Liver (tissue), 9 donors: ENCODE data around the gene GSK3A. TPM values are rescaled to one million over a fixed set of nuclear protein-coding genes. Genes with fewer than 3 reads are reported as not detected.

Source experiments
- DNase-seq: peaks from one replicate; pipeline ENCODE4 v3.0.0-alpha.2; 2017; ENCODE audit warnings: low spot score
- H3K27ac ChIP-seq, 2 donors: one replicate each; pipeline ENCODE4 v1.7.0; 2013; ENCODE audit warnings: inconsistent platforms in 2 of 2, low read length in 2 of 2, control low read depth in 1 of 2, low read depth in 1 of 2, mild to moderate bottlenecking in 1 of 2
- H3K27me3 ChIP-seq, 4 donors: one replicate each; pipeline versions ENCODE4 v1.6.1 to v1.7.0; 2013; ENCODE audit warnings: low read length in 3 of 4, inconsistent platforms in 1 of 4, mild to moderate bottlenecking in 1 of 4, moderate library complexity in 1 of 4; ENCODE audit not compliant: control insufficient read depth in 4 of 4, insufficient read depth in 4 of 4
- H3K36me3 ChIP-seq, 4 donors: one replicate each; pipeline versions ENCODE4 v1.6.1 to v1.7.0; 2013; ENCODE audit warnings: low read length in 3 of 4, mild to moderate bottlenecking in 3 of 4, low read depth in 1 of 4, moderate library complexity in 1 of 4; ENCODE audit not compliant: control insufficient read depth in 4 of 4, insufficient read depth in 3 of 4
- H3K4me1 ChIP-seq, 4 donors: one replicate each; pipeline versions ENCODE4 v1.6.1 to v1.7.0; 2013; ENCODE audit warnings: low read length in 3 of 4, mild to moderate bottlenecking in 3 of 4, moderate library complexity in 1 of 4; ENCODE audit not compliant: control insufficient read depth in 4 of 4, insufficient read depth in 4 of 4
- H3K4me3 ChIP-seq, 3 donors: one replicate each; pipeline versions ENCODE4 v1.6.1 to v1.7.0; 2013; ENCODE audit warnings: low read length in 3 of 3, control low read depth in 1 of 3, low read depth in 1 of 3, mild to moderate bottlenecking in 1 of 3
- H3K9ac ChIP-seq, 2 donors: one replicate each; pipeline ENCODE4 v1.7.0; 2013; ENCODE audit warnings: low read length in 2 of 2, mild to moderate bottlenecking in 2 of 2, moderate library complexity in 2 of 2, control low read depth in 1 of 2, low read depth in 1 of 2
- H3K9me3 ChIP-seq, 4 donors: one replicate each; pipeline versions ENCODE4 v1.6.1 to v1.7.0; 2013; ENCODE audit warnings: low read length in 3 of 4; ENCODE audit not compliant: control insufficient read depth in 4 of 4
- EGR1 ChIP-seq, 2 donors: IDR thresholded peaks; 2 replicates each; pipeline ENCODE4 v1.6.1; 2016 to 2018; ENCODE audit warnings: antibody characterized with exemption in 2 of 2, low read depth in 2 of 2
- FOXA1 ChIP-seq: IDR thresholded peaks from 2 replicates; pipeline ENCODE4 v1.6.1; 2016; ENCODE audit warnings: antibody characterized with exemption
- FOXA2 ChIP-seq: IDR thresholded peaks from 2 replicates; pipeline ENCODE4 v1.6.1; 2016; ENCODE audit warnings: antibody characterized with exemption
- GABPA ChIP-seq, 2 donors: IDR thresholded peaks in 1 of 2; conservative IDR thresholded peaks in 1 of 2; 2 replicates each; pipeline ENCODE4 v1.6.1; 2016; ENCODE audit warnings: antibody characterized with exemption in 2 of 2, mild to moderate bottlenecking in 1 of 2, moderate library complexity in 1 of 2
- HNF4A ChIP-seq, 2 donors: conservative IDR thresholded peaks; 2 replicates each; pipeline ENCODE4 v1.6.1; 2016; ENCODE audit warnings: antibody characterized with exemption in 2 of 2, mild to moderate bottlenecking in 2 of 2
- HNF4G ChIP-seq: IDR thresholded peaks from 2 replicates; pipeline ENCODE4 v1.6.1; 2016; ENCODE audit warnings: antibody characterized with exemption
- JUND ChIP-seq, 2 donors: IDR thresholded peaks; 2 replicates each; pipeline ENCODE4 v1.6.1; 2016; ENCODE audit warnings: antibody characterized with exemption in 2 of 2
- NR2F2 ChIP-seq: IDR thresholded peaks from 2 replicates; pipeline ENCODE4 v1.6.1; 2016; ENCODE audit warnings: antibody characterized with exemption
- RAD21 ChIP-seq, 2 donors: IDR thresholded peaks; 2 replicates each; pipeline ENCODE4 v1.6.1; 2016; ENCODE audit warnings: antibody characterized with exemption in 2 of 2, mild to moderate bottlenecking in 2 of 2
- RXRA ChIP-seq, 2 donors: IDR thresholded peaks; 2 replicates each; pipeline ENCODE4 v1.6.1; 2017 to 2018; ENCODE audit warnings: antibody characterized with exemption in 2 of 2, mild to moderate bottlenecking in 1 of 2
- SP1 ChIP-seq: IDR thresholded peaks from 2 replicates; pipeline ENCODE4 v1.6.1; 2018; ENCODE audit warnings: antibody characterized with exemption, mild to moderate bottlenecking
- TAF1 ChIP-seq: conservative IDR thresholded peaks from 2 replicates; pipeline ENCODE4 v1.6.1; 2016; ENCODE audit warnings: antibody characterized with exemption, mild to moderate bottlenecking
- YY1 ChIP-seq: IDR thresholded peaks from 2 replicates; pipeline ENCODE4 v1.6.1; 2016; ENCODE audit warnings: antibody characterized with exemption, mild to moderate bottlenecking
- WGBS: extraction: QIAGEN DNeasy Blood & Tissue Kit; methylation state at CpG from one replicate; pipeline ENCODE4 v1.1.7; 2013; 5-methylcytosine and 5-hydroxymethylcytosine counted together
- polyA plus RNA-seq, 2 donors: library from polyadenylated mRNA; stranded (reverse) in 1 of 2; unstranded in 1 of 2; fragments of 200-250 nt in 1 of 2; fragments of >200 nt in 1 of 2; fragmentation: Nextera tagmentation in 1 of 2; extraction: Ambion mirVana in 1 of 2; gene quantifications; one replicate each; pipeline versions ENCODE4 v1.2.1 to v1.2.3, GENCODE V29; 2013 to 2015
- total RNA-seq, 2 donors: library from RNA; depleted of rRNA; stranded (reverse); fragments of >200 nt; gene quantifications; one replicate each; pipeline ENCODE4 v1.2.3, GENCODE V29; 2014
- TF ChIP-seq, protein P1 (sequence below): IDR thresholded peaks from 2 replicates; pipeline ENCODE4 v1.6.1; 2016; ENCODE audit warnings: antibody characterized with exemption
- TF ChIP-seq, protein P2 (sequence below): IDR thresholded peaks from 2 replicates; pipeline ENCODE4 v1.6.1; 2016; ENCODE audit warnings: antibody characterized with exemption
- TF ChIP-seq, protein P3 (sequence below): IDR thresholded peaks from 2 replicates; pipeline ENCODE4 v1.6.1; 2016; ENCODE audit warnings: antibody characterized with exemption
- TF ChIP-seq, protein P4 (sequence below): fragments of 150-350 bp; IDR thresholded peaks from 2 replicates; pipeline ENCODE4 v1.5.1; 2017; ENCODE audit warnings: improper control_type of control experiment, low read depth, low read length; ENCODE audit not compliant: missing input control
- donor health status: healthy.
- donor health status: healthy.
- donor health status: healthy.
- donor health status: healthy.
- donor health status: healthy.

The GSK3A gene
- total and polyA plus RNA-seq, 4 donors = 5.9 to 23.1 (median 13.0) TPM

DNA sequence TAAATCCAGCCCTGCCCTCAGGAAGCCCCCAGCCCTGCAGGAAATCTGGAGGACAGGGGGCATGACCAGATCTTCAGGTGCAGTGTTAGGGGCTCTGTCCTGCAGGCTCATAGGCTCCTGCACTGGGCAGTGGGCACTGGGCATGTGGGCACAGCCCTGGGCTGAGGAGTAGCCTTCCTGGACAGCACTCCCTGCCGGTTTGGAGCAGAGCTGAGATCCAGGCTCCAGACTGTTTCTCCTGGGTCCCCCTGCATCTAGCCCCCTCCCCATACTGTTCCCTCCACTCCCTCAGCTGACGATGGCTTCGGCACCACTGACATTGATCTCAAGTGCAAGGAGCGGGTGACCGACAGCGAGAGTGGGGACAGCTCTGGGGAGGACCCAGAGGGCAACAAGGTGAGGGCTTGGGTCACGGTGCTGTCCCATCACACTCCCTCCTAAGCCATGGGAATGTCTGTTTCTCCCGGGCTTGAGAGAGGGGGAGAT is 47.2 kb upstream of the GSK3A start:
- no peak for TF ChIP-seq YY1
- TF ChIP-seq EGR1 (IDR thresholded peaks at IDR 0.05; ENCODE audit: low read depth in 2 of 2) = no peak
- TF ChIP-seq NR2F2 = no peak
- no peak for TF ChIP-seq RAD21 (IDR thresholded peaks at IDR 0.05)
- TF ChIP-seq, protein P1, sequence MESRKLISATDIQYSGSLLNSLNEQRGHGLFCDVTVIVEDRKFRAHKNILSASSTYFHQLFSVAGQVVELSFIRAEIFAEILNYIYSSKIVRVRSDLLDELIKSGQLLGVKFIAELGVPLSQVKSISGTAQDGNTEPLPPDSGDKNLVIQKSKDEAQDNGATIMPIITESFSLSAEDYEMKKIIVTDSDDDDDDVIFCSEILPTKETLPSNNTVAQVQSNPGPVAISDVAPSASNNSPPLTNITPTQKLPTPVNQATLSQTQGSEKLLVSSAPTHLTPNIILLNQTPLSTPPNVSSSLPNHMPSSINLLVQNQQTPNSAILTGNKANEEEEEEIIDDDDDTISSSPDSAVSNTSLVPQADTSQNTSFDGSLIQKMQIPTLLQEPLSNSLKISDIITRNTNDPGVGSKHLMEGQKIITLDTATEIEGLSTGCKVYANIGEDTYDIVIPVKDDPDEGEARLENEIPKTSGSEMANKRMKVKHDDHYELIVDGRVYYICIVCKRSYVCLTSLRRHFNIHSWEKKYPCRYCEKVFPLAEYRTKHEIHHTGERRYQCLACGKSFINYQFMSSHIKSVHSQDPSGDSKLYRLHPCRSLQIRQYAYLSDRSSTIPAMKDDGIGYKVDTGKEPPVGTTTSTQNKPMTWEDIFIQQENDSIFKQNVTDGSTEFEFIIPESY = no peak
- no peak for TF ChIP-seq GABPA (IDR thresholded peaks at IDR 0.05 in 1 of 2, conservative IDR thresholded peaks at IDR 0.05 in 1 of 2)
- no peak for TF ChIP-seq JUND (IDR thresholded peaks at IDR 0.05)
- no peak for TF ChIP-seq RXRA (IDR thresholded peaks at IDR 0.05)
- no peak for TF ChIP-seq HNF4G
- no peak overlapping the region for H3K9ac ChIP-seq
- peaks cover 6 to 18% (median 16%) of the 10 kb centered on the region in 4 donors for H3K4me1 ChIP-seq
- DNase-seq = no peak
- WGBS = 89% methylated on average over 8 of the region's 8 CpGs
- no peaks in the 10 kb centered on the region for H3K27me3 ChIP-seq
- H3K36me3 ChIP-seq = peaks cover 27 to 77% (median 42%) of the 10 kb centered on the region in 4 donors
- no peaks in the 10 kb centered on the region for H3K9me3 ChIP-seq
- H3K4me3 ChIP-seq = no peak overlapping the region
- no peak overlapping the region for H3K27ac ChIP-seq

DNA sequence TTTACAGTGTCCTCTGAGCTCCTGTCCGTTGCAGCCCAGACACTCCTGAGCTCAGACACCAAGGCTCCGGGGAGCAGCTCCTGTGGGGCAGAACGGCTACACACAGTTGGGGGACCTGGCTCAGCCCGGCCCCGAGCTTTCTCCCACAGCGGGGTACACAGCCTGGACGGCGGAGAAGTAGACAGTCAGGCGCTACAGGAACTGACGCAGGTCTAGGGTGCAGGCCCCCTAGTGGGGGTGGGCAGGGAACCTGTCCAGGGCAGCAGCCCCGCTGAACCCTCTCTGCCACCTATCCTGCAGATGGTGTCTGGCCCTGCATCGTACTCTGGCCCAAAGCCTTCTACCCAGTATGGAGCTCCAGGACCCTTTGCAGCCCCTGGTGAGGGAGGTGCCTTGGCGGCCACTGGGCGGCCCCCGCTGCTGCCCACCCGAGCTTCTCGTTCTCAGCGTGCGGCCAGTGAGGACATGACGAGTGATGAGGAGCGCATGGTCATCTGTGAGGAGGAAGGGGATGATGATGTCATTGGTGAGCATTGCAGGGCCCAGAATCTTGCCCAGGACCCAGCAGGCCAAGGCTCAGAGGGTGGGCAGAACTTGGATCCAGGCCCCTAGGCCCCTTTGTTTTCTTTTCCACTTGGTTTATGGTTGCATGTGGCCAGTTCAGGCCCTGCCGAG is 46.6 kb upstream of the GSK3A start:
- Histone ChIP-seq H3K9me3 (no peaks in the 10 kb centered on the region), H3K4me3 (no peak overlapping the region), H3K27me3 (no peaks in the 10 kb centered on the region), H3K4me1 (peaks cover 7 to 20% (median 17%) of the 10 kb centered on the region in 4 donors), H3K27ac (no peak overlapping the region), H3K36me3 (peaks cover 22 to 71% (median 40%) of the 10 kb centered on the region in 4 donors), H3K9ac (no peak overlapping the region)
- DNase-seq = no peak
- TF ChIP-seq RAD21 (IDR thresholded peaks at IDR 0.05) (no peak), FOXA1 (no peak), EGR1 (IDR thresholded peaks at IDR 0.05; ENCODE audit: low read depth in 2 of 2) (no peak), HNF4G (no peak), SP1 (no peak), FOXA2 (no peak)
- TF ChIP-seq, protein P2, sequence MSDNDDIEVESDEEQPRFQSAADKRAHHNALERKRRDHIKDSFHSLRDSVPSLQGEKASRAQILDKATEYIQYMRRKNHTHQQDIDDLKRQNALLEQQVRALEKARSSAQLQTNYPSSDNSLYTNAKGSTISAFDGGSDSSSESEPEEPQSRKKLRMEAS = no peak
- 94% methylated on average over 22 of the region's 22 CpGs for WGBS

DNA sequence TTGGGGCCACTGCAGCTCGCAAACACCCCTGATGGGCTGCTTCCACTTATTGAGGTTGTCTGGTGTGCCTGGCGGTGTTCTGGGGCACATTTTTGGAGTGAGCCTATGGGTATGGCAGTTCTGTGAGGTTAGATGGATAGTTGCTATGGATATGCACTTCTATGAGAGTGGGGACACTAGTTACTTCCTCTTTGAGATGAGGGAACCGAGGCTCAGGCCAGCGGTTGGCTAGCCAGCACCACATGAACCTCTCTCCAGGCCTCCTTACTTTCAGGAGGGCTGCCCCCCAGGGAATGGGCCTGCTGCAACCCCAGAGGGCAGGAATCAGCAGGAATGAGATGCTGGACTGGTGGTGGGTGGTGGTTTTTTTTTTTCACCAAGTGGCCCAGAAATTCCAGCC is 46.0 kb upstream of the GSK3A start:
- no peak for TF ChIP-seq RAD21 (IDR thresholded peaks at IDR 0.05)
- no peak for TF ChIP-seq TAF1
- no peak for TF ChIP-seq NR2F2
- no peak for TF ChIP-seq RXRA (IDR thresholded peaks at IDR 0.05)
- TF ChIP-seq, protein P2 = no peak
- TF ChIP-seq, protein P3, sequence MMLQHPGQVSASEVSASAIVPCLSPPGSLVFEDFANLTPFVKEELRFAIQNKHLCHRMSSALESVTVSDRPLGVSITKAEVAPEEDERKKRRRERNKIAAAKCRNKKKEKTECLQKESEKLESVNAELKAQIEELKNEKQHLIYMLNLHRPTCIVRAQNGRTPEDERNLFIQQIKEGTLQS = no peak
- TF ChIP-seq, protein P1 = no peak
- TF ChIP-seq, protein P4, sequence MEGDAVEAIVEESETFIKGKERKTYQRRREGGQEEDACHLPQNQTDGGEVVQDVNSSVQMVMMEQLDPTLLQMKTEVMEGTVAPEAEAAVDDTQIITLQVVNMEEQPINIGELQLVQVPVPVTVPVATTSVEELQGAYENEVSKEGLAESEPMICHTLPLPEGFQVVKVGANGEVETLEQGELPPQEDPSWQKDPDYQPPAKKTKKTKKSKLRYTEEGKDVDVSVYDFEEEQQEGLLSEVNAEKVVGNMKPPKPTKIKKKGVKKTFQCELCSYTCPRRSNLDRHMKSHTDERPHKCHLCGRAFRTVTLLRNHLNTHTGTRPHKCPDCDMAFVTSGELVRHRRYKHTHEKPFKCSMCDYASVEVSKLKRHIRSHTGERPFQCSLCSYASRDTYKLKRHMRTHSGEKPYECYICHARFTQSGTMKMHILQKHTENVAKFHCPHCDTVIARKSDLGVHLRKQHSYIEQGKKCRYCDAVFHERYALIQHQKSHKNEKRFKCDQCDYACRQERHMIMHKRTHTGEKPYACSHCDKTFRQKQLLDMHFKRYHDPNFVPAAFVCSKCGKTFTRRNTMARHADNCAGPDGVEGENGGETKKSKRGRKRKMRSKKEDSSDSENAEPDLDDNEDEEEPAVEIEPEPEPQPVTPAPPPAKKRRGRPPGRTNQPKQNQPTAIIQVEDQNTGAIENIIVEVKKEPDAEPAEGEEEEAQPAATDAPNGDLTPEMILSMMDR = no peak
- no peak for TF ChIP-seq YY1
- no peak for TF ChIP-seq EGR1 (IDR thresholded peaks at IDR 0.05; ENCODE audit: low read depth in 2 of 2)
- no peak for TF ChIP-seq JUND (IDR thresholded peaks at IDR 0.05)
- TF ChIP-seq FOXA2 = no peak
- no peak for TF ChIP-seq HNF4A (conservative IDR thresholded peaks at IDR 0.05)
- no peak for TF ChIP-seq GABPA (IDR thresholded peaks at IDR 0.05 in 1 of 2, conservative IDR thresholded peaks at IDR 0.05 in 1 of 2)
- H3K36me3 ChIP-seq = peaks cover 21 to 65% (median 35%) of the 10 kb centered on the region in 4 donors

More for the DNA sequence above, 46.0 kb upstream of the GSK3A start:
- H3K9me3 ChIP-seq = no peaks in the 10 kb centered on the region
- no peaks in the 10 kb centered on the region for H3K27me3 ChIP-seq
- H3K4me1 ChIP-seq = peaks cover 7 to 21% (median 18%) of the 10 kb centered on the region in 4 donors
- 89% methylated on average over 4 of the region's 4 CpGs for WGBS
- no peak overlapping the region for H3K27ac ChIP-seq
- no peak overlapping the region for H3K4me3 ChIP-seq
- DNase-seq = no peak
- no peak overlapping the region for H3K9ac ChIP-seq
